G401.6 (cell line): ENCODE data around the gene PTPRT.
"Not testable (repeated sequence)": the region's sequence is repeated elsewhere in the genome, so short reads cannot be mapped to it uniquely, and the experiment has no call there.

Source experiments
- FAIRE-seq: peaks from 2 replicates; lab custom pipeline; 2012; peaks lifted over from hg19 to GRCh38; lab: Jason Lieb, UNC

PTPRT gene

GRCh38 chr20:42281801-42282200 is 907.9 kb downstream of the PTPRT start:
- FAIRE-seq = no peak

DNA sequence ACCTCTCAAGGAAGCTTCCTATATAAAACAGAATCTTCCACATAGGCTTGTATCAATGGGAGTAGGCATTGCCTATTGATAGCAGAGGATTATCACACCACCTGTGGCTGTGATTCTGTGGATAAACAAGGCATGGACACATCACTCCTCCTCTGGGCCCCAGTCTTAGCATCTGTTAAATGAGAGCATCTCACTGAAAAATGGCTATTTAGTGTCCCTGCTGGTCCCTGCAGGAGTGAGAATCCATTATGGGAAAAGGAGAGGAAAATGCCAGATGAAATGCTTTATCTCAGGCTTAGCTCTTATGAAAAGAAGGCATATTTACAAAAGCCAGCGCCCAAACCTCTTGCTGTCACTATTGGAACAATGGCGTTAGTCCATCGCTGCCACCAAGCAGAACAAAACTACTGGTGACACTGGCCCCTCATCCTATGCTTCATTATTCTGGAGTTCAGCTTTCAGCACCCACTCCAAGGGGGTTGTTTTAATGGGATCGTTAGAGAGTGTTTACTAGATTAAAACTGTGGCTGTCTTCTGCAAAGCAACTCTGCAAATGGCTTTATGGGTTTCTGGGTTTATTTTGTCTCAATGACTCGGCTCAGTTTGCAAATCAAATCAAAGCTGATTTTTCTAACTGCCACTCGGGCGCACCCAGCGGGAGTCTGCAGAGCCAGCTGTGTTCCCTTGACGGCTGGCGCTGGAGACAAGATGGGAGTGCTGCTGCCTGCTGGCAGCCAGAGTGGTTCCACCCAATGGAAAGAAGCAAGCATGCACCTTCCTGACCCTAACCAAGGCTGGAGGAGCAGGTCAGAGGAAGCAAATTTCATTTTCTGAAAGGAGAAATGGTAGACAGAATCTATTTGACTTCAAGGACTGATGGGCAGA is 912.7 kb downstream of the PTPRT start:
- FAIRE-seq = no peak

GRCh38 chr20:42274986-42275385 is 914.7 kb downstream of the PTPRT start:
- FAIRE-seq = no peak

GRCh38 chr20:42272516-42272915 is 917.2 kb downstream of the PTPRT start:
- FAIRE-seq = no peak

DNA sequence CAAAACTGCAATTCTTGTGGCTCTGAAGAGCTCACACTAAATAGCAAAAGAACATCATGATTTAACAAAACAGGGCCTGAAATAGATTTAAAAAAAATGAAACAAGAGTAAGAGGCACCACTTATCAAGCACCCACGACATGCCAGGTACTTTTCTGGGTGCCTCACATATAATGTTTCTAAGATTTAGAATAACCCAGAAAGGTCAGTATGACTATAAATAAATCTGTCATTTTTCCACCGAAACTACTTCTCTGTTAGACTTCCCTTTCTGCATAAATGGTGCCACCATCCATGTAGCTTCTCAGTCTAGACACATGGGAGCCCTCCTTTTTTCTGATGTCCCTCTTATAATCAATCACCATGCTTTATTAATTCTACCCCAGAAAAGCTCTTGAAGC is 919.2 kb downstream of the PTPRT start:
- FAIRE-seq = no peak

DNA sequence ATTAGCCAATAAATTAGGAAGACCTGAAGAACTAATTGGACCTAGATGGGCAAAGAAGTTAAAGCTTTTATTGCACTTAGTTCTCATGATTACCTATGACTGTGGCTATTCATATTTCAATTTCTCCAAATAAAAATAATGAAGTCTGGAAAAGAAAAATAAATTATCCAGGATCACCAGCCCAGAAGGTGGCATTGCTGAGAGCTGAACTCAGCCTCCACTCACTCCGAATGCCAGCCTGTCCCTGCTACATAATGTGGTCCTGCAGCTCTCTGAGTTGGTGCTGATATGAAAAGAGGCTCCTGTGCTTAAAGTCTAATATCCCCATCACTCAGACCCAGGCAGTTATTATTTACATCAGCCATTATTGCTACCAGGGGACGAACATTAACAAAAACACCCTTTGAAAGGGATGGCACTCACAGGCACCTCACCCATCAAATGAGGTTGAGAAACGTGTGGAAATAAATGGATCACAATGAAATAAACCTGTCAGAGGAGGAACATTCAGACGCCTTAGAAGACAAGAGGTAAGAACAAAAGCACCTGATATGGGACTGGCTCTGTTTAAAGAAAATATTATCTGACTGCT is 921.8 kb downstream of the PTPRT start:
- FAIRE-seq = no peak

GRCh38 chr20:42261766-42262270 is 927.9 kb downstream of the PTPRT start:
- FAIRE-seq = no peak

- FAIRE-seq = no peak
Observed at GRCh38 chr20:42260184-42260583, 929.5 kb downstream of the PTPRT start.

GRCh38 chr20:42259389-42259788 is 930.3 kb downstream of the PTPRT start:
- no peak for FAIRE-seq

DNA sequence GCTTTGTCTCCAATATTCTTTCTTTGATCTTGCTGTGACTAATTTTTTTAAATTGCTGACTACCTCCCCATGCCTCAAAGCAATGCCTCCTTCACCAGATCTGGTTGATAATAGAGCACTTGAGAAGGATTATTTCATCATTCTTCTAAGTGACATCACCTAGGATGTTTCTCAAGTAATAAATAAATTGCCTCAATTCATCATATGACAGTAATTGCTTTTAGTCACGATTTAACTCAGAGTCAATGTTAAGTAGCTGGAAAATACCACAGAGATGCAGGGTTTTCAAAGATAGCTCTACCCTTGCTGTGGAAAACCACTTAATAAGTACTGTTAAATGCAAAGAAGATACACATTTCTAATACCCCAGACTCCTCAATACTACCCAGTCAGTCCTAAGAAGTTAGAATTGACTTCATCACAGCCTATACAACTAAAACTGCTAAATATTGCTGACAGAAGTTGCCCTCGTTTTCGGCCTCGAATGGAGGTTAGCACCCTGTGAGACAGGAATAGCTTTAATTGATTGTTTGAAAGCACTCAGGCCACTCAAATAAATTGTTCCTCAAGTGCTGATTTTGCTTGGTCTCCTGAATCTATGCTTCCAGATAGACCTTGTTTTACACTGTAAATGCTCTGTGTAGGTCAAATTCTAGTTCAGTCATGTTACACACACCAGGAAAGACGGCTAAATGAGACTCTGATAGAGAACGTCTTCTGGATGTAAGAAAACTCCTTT is 931.0 kb downstream of the PTPRT start:
- FAIRE-seq = no peak

GRCh38 chr20:42255821-42256220 is 933.9 kb downstream of the PTPRT start:
- FAIRE-seq = no peak

GRCh38 chr20:42254673-42255072 is 935.0 kb downstream of the PTPRT start:
- no peak for FAIRE-seq

DNA sequence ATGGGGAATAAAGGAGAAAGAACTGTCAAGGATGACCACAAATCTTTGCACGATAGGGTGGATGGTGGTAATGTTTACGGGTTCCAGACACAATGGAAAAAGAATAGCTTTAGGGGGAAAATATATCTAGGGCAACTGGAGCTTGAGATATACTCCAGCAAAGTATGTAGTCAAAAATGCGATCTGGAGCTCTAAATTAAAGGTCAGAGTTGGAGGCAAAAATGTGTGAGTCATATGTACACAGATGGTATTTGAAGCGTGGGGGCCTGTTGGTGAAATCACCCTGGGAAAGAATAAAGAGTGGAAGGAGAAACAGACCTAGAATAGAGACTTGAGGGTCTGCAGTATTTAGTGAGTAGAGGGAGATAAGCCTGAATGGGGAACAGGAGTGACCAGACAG is 937.6 kb downstream of the PTPRT start:
- no peak for FAIRE-seq

- no peak for FAIRE-seq
Observed at GRCh38 chr20:42218621-42219374, 970.9 kb downstream of the PTPRT start.

- FAIRE-seq = no peak
Observed at GRCh38 chr20:42214074-42214473, 975.6 kb downstream of the PTPRT start.

DNA sequence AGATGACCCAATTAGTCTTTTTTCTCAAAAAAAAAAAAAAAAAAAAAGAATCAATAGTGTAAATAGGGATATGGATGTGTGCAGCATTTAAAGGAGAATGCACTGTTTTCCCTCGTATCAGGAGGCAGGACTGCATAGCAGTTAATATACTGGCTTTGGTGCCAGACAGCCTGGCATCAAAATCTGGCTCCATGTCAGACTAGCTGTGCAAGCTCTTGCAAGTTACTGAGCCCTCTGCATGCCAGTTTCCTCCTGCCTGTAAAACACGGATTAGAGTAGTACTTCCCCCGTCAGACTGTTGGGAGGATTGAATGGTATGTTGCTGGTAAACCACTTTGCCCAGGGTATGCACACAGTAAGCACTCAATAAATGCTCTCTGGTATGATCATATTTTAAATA is 977.3 kb downstream of the PTPRT start:
- no peak for FAIRE-seq

GRCh38 chr20:42206557-42206956 is 983.1 kb downstream of the PTPRT start:
- FAIRE-seq = not testable (repeated sequence)

- FAIRE-seq = no peak
Observed at GRCh38 chr20:42204109-42204660, 985.5 kb downstream of the PTPRT start.

GRCh38 chr20:42197599-42197998 is 992.1 kb downstream of the PTPRT start:
- no peak for FAIRE-seq

DNA sequence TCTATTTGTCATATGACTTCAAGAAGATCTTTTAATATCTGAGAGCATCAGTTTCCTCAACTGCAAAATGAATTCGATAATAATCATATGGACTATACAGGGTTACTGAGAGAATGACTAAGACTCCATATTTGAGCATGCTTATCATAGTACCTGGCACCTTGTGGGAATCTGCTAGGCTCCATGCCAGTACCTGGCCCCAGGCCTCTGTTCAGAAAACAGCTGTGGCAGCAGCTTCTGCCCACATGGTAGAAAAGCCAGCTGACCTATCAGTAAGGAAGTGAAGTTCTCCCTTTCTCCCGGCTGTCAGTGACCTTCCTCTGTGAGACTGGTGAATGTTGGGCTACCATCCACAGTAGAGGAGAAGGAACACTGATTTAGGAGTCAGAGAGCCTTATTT is 996.6 kb downstream of the PTPRT start:
- no peak for FAIRE-seq

- no peak for FAIRE-seq
Observed at GRCh38 chr20:42192321-42192720, 997.4 kb downstream of the PTPRT start.
